Pancreas (tissue), 10 donors: ENCODE data around the gene EIF3L. TPM values are rescaled to one million over a fixed set of nuclear protein-coding genes. Genes with fewer than 3 reads are reported as not detected.
A peak's percentile ranks its signal among the peaks of the same experiment; 100 is the strongest.

Source experiments
- ATAC-seq, 4 donors: fragments of 200-7000 bp; cut with Tn5 transposase; one replicate each; pipeline versions ENCODE4 v1.8.0 to v1.9.1; 2020; ENCODE audit warnings: mild to moderate bottlenecking in 4 of 4, moderate library complexity in 4 of 4
- DNase-seq, 6 donors: peaks; one replicate each; pipeline ENCODE4 v3.0.0-alpha.2; 2020
- FAIRE-seq: peaks from 2 replicates; lab custom pipeline; 2012; peaks lifted over from hg19 to GRCh38; lab: Jason Lieb, UNC
- H3K27ac ChIP-seq, 4 donors: fragments of 200-600 bp; sonication (generic); 1 replicate in 3 of 4; 2 replicates in 1 of 4; pipeline versions ENCODE4 v1.5.0 to v1.8.0; 2020
- H3K27me3 ChIP-seq, 4 donors: fragments of 200-600 bp; one replicate each; pipeline ENCODE4 v1.8.0; 2021
- H3K36me3 ChIP-seq, 3 donors: fragments of 200-600 bp; sonication (generic) in 1 of 3; one replicate each; pipeline versions ENCODE4 v1.5.0 to v1.8.0; 2020 to 2021
- H3K4me1 ChIP-seq, 3 donors: fragments of 200-600 bp; one replicate each; pipeline ENCODE4 v1.8.0; 2021
- H3K4me3 ChIP-seq, 4 donors: fragments of 200-600 bp; sonication (generic) in 2 of 4; one replicate each; pipeline versions ENCODE4 v1.5.0 to v1.8.0; 2020 to 2021
- H3K9me3 ChIP-seq, 4 donors: fragments of 200-600 bp; one replicate each; pipeline ENCODE4 v1.8.0; 2021
- CTCF ChIP-seq, 4 donors: fragments of 200-600 bp; sonication (generic) in 3 of 4; IDR thresholded peaks; one replicate each; pipeline versions ENCODE4 v1.5.0 to v1.8.0; 2021; ENCODE audit warnings: antibody characterized with exemption in 4 of 4
- WGBS, 2 donors: extraction: QIAGEN DNeasy Blood & Tissue Kit; methylation state at CpG; one replicate each; pipeline ENCODE4 v1.1.7; 2013; 5-methylcytosine and 5-hydroxymethylcytosine counted together
- intact Hi-C, 3 donors: fragments of 100-400 bp; cut with DNase I; formaldehyde crosslinking; loops; one replicate each; pipeline versions ENCODE4 v1.11.1 to v1.14.2; 2022
- polyA plus RNA-seq, 2 donors: library from polyadenylated mRNA; stranded (reverse); fragments of 200-250 nt; gene quantifications; one replicate each; pipeline ENCODE4 v1.2.3, GENCODE V29; 2013
- total RNA-seq, 6 donors: library from RNA; stranded (reverse); fragmentation: NEBNext Ultra II Directional in 4 of 6; extraction: Animal tissue kit (Norgen Biotek cat#: 25700) in 4 of 6; gene quantifications; one replicate each; pipeline versions ENCODE4 v1.2.1 to v1.2.4, GENCODE V29; 2021 to 2023
- donor health status: healthy with polysubstance abuse.
- donor health status: DM: no; HTN: no; CAD: no; lungs with moderate emphysema.
- donor health status: DM: no; HTN: no; CAD: no.
- donor health status: control.
- donor health status: control.
- donor health status: Bipolar disorder and iron deficiency.
- donor health status: DM: yes; HTN: yes; CAD: no.
- donor health status: DM: no; HTN: no; CAD: no.
- donor health status: DM: no; HTN: no; CAD: no.
- donor health status: DM: yes; HTN: yes; CAD: no.

Gene EIF3L
- total and polyA plus RNA-seq, 8 donors, result 162 to 412 (median 338) TPM

DNA sequence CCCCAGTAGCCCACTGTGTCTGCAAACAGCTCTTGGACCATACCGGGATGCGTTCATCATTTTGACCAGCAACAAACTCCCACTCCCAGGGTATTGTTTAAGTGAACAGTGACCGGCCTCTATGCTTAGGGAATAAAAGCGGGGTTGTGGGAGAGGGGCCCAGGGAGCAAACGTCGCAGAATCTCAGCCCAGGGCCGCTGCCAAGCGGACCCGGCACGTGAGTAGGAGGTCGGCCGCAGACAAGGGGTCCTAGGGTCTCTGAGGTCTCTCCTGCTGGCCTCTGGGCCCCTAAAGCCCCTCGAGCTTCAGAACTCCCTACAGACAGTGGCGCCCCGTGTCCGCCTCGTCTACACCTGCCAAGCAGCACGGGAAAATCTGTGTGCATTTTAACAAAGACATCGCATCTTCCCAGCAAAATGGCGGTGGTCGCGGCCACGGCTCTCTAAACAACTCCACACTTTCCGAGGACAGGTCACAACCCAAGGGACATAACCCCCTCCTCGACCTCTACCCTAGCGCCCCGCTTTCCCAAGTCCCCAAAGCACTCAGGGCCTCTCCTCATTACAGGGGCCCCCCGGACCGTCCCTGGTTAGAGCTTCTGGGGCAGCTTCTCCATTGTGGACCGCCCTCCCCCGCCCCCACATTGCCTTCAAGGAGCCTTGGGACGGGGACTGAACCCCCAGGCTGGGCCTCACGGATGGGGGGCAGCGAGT is 45.4 kb upstream of the EIF3L start:
- H3K27ac ChIP-seq, result no peak overlapping the region
- no peaks in the 10 kb centered on the region for H3K27me3 ChIP-seq
- no peaks in the 10 kb centered on the region for H3K9me3 ChIP-seq
- no peaks in the 10 kb centered on the region for H3K36me3 ChIP-seq
- WGBS, 2 donors, result 67 to 69% methylated on average over 34 of the region's 34 CpGs
- DNase-seq (peak in 2 of 6 donors; percentile 40 to 54), ATAC-seq (no peak), FAIRE-seq (no peak)
- peak overlapping the region in 1 of 4 donors; percentile 40 for H3K4me3 ChIP-seq
- intact Hi-C loops, result no loop called here
- H3K4me1 ChIP-seq, result no peaks in the 10 kb centered on the region
- no peak for TF ChIP-seq CTCF (IDR thresholded peaks at IDR 0.05)

DNA sequence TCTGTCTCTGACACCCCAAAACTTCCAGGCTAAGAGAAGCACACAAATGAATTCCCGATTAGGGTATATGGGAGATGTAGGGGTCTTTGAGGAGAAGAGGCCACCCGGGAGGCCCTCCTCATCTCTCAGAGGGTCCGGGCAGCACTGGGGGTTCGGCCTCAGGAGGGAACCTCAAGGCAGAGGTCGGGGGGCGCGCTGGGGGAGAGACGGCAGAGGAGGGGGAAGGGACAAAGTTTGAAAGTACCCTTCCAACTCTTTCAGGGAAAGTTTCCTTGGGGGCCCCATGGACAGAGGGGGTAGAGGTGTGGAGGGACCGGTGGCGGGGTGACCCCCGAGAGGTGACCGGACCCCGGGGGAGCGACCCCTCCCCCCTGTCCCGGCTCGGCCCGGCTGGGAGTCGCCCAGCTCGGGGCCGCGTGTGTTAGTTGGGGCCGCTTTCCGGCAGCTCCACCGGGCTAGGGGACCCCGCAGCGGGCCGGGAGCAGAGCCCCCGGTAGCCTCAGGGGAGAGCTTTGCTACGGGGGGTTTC is 44.8 kb upstream of the EIF3L start:
- peak in 2 of 6 donors; percentile 48 to 59 for DNase-seq
- WGBS, 2 donors, result 3% methylated on average over 23 to 29 of the region's 29 CpGs
- intact Hi-C loops, result no loop called here
- ATAC-seq, result no peak
- peak overlapping the region; percentile 40 to 73 (median 50) for H3K4me3 ChIP-seq
- TF ChIP-seq CTCF (IDR thresholded peaks at IDR 0.05), result no peak
- H3K4me1 ChIP-seq, result no peaks in the 10 kb centered on the region
- H3K27ac ChIP-seq, result peak overlapping the region; percentile 51 to 91 (median 86)
- no peaks in the 10 kb centered on the region for H3K27me3 ChIP-seq
- H3K36me3 ChIP-seq, result no peaks in the 10 kb centered on the region
- FAIRE-seq, result no peak
- H3K9me3 ChIP-seq, result no peaks in the 10 kb centered on the region

DNA sequence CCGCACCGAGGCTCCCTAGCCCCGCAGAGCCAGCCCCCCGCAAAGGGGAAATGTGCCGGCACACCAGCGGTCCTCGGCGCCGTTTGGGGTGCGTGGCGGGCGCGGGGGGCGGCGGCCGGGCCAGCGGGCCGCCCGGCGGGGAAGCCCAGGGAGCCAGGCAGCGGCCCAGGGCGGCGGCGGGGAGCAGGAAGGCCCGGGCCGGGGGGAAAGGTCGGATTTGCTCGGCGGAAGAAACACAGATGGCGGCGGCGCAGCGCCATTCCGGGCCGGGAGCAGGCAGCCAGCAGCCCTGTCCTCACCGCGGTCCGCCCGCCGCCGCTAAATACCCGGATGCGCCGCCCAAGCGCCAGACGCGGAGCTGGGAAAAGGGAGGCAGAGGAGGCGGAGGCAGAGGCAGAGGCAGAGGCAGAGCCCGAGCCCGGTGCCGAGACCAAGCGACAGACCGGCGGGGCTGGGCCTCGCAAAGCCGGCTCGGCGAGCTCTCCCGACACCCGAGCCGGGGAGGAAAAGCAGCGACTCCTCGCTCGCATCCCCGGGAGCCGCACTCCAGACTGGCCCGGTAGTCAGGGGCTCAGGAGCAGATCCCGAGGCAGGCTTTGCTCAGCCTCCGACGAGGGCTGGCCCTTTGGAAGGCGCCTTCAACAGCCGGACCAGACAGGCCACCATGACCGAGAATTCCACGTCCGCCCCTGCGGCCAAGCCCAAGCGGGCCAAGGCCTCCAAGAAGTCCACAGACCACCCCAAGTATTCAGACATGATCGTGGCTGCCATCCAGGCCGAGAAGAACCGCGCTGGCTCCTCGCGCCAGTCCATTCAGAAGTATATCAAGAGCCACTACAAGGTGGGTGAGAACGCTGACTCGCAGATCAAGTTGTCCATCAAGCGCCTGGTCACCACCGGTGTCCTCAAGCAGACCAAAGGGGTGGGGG is 44.1 kb upstream of the EIF3L start:
- DNase-seq (peak; percentile 90 to 98 (median 95)), FAIRE-seq (no peak), ATAC-seq (peak; percentile 45 to 60 (median 52))
- no peak for TF ChIP-seq CTCF (IDR thresholded peaks at IDR 0.05)
- H3K27me3 ChIP-seq, result no peaks in the 10 kb centered on the region
- intact Hi-C loops, result no loop called here
- H3K9me3 ChIP-seq, result no peaks in the 10 kb centered on the region
- whole genome bisulfite sequencing, 2 donors, result 1% methylated on average over 59 to 87 of the region's 87 CpGs
- H3K4me1 ChIP-seq, result peaks cover 0 to 4% (median under 1%) of the 10 kb centered on the region in 3 donors
- H3K36me3 ChIP-seq, result no peaks in the 10 kb centered on the region
- peak overlapping the region; percentile 51 to 91 (median 86) for H3K27ac ChIP-seq
- H3K4me3 ChIP-seq, result peak overlapping the region; percentile 40 to 73 (median 50)

DNA sequence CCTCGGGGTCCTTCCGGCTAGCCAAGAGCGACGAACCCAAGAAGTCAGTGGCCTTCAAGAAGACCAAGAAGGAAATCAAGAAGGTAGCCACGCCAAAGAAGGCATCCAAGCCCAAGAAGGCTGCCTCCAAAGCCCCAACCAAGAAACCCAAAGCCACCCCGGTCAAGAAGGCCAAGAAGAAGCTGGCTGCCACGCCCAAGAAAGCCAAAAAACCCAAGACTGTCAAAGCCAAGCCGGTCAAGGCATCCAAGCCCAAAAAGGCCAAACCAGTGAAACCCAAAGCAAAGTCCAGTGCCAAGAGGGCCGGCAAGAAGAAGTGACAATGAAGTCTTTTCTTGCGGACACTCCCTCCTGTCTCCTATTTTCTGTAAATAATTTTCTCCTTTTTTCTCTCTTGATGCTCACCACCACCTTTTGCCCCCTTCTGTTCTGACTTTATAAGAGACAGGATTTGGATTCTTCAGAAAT is 43.4 kb upstream of the EIF3L start:
- WGBS, 2 donors, result 14 to 16% methylated on average over 10 of the region's 10 CpGs
- ATAC-seq (no peak), FAIRE-seq (no peak), DNase-seq (no peak)
- no peaks in the 10 kb centered on the region for H3K9me3 ChIP-seq
- intact Hi-C loops, result no loop called here
- TF ChIP-seq CTCF (IDR thresholded peaks at IDR 0.05), result no peak
- peak overlapping the region; percentile 51 to 91 (median 86) for H3K27ac ChIP-seq
- H3K27me3 ChIP-seq, result no peaks in the 10 kb centered on the region
- H3K36me3 ChIP-seq, result no peaks in the 10 kb centered on the region
- peaks cover 0 to 11% (median 3%) of the 10 kb centered on the region in 3 donors for H3K4me1 ChIP-seq
- H3K4me3 ChIP-seq, result peak overlapping the region; percentile 40 to 73 (median 50)
